ENCODE data around the gene BICDL1.

Gene BICDL1

DNA sequence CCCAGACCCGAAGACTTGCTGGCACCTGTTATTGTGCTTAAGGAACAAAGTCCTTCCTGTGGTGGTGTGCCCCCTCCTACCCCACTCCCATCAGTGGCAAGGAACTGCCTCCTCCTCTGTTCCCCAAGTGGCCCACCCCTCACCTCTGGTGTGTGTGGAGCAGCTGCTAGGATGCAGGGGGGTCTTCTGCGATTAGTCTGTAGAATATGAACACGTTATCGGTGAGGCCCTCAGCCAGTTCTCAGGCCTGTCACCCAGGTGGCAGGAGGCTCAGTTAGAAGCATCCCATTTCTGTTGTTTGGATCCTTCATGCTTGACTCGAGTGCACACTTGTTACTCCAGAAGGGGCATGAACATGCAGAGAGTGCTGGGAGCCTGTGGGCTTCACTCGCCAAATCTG is 88.2 kb downstream of the BICDL1 start:
- no peak for DNase-seq

DNA sequence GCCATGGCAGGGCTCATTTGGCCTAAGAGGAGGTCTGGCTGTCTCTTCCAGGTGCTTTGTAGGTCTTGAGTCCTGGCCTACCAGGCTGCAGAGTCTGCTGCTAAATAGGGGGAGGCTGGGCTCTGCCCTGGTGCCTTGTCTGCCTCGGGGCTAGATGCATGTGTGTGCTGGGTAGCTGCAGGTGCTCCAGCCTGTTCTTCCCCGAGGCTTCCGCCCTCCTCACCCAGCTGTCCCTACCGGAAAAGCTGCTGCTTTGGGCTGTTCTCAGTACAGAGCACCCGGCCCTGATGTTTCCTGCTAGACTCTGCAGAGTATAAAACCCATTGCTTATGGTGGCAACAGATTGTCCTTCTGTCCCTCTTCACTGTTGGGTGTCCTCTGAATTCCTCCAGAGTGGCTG is 89.8 kb downstream of the BICDL1 start:
- peak in 1 of 58 donors; percentile 12 for DNase-seq

DNA sequence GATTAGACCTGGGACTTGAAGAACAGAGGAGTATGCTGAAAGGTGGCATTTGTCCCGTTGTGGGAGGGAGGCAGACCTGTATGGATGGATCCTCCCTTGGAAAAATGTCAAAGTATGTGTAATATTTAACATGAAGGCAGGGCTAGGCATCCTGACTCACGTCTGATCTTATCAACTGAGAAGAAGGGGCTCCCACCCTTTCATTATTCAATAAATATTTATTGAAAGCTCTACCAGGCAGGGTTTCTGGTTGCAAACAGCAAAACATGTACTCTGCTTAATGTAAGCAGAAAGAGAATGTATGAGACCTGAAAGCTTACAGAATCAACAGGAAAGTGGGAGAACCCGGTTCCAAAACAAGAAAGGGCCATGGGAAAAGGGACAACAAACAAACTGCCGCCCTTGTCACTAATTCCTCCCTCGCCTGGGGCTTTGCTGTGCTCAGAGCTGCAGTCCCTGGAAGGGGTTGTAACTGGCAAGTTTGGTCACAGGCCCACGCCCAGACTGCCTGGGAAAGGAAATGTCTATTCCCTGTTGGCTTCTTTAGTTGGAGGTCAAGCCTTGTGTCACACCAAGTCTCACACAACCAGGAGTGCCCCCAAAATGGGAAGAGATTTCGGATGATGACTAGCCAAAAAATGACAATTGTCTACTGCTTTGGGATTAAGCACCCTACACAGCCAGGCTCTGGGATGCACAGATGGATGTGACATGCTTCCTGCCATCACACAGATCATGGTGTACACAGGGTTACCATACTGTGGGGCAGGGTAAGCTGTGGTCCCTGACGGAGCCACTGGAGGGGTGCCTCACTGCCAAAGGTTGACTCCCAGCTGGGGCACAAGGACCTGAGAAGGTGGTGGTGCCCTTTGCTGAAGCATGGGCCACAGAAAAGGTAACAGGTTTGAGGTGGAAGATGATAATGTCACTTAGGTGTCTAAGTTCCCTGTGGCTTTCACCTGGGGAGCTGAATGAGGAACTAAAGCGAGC is 90.7 kb downstream of the BICDL1 start:
- DNase-seq, result no peak

DNA sequence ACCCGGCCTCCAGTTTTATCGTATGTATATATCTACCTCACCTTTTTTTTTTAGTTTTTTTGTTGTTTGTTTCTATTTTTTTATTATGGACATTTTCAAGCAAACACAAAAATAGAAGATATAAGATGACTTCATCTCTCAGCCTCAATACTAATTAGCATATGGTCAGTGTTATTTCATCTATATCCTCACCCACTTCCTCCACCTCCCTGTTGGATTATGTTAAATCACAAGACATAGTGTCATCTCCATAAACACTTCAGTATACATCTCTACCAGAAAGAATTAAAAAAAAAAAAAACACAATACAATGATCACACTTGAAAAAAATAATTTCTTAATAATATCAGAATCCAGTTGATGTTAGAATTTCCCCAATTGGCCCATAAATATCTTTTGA is 92.6 kb downstream of the BICDL1 start:
- DNase-seq, result no peak

DNA sequence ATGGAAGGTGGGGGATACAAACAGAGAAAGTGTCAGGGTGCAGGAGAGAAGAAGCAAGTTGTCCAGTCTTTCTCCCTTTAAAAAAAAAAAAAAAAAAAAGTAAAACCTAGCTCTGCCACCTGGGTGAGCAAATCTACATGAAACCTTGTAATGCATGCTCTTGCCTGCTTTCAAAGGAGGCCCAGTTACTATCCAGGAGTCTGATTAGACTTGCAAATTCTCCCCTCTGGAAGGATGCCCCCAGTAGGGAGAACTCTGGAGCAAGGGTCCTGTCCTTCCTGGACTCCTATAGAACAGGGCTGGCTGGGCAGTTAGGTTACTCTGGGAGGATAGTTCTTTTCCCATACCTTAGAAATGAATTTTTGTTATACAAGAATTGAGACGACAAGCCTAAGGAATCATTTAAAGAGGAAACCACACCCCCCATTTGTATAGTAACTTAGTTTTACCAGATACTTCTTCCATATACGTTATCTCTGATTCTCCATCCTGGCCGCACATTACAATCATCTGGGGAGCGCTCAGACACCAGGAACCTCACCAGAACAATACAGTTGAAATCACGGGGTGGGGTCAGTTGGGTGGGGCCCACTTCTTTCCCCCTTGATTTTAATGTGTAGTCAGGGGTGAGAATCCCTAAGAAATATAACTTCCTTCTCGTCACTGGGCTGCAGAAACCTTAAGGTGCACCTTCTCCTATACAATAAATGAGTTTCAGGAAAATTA is 97.0 kb downstream of the BICDL1 start:
- no peak for DNase-seq

DNA sequence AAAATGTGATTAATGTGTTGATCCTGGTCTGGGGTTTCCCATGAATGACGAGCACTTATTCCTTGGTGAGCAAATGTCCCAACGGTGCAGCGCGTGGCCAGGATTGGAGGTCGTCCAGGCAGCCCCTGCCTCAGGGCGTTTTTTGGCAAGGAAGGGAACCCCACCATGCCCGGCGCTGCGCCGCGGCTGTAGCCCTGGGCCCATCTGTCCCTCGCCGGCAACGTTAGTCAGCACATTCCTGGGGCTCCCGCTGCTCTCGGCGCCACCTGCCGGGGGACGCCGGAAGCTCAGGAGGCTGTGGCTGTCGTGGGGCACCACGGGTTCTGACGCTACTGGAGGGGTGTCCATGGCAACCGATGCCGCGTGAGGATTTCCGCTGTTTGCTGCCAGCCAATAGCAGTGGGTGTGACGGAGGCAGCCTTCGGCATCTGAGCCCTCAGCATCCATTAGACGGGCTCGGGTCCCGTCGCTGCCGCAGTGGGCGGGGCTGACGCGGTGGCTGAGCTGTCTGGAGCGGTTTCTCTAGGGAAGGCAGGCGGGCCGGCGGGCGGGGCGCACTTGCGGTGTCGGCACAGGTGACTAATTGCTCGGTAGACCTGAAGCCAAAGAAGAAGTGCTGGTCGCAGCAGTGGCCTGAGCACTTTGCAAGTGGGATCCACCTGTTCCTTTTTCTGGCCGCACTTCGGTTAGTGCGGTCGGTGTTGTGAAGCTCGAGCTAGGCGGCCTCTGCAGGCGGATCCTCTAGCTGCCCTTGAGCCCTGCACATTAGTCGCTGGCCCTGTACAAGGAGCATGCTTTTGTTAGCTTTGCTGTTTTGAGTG is 98.0 kb downstream of the BICDL1 start:
- DNase-seq, result peak; percentile 94 to 100 (median 99)

DNA sequence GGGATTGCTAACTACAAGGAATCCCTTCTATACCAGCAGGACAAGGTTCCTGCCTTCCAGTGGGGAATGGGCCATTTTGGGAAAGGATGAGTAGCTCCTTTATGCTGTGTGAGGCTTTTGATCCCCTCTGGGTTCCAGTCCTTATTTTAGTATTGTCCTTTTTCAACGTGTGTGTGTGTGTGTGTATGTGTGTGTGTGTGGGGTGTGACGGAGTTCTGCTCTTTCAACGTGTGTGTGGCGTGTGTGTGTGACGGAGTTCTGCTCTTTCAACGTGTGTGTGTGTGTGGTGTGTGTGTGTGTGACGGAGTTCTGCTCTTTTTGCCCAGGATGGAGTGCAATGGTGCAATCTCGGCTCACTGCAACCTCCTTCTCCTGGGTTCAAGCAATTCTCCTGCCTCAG is 100.1 kb downstream of the BICDL1 start:
- DNase-seq, result no peak

DNA sequence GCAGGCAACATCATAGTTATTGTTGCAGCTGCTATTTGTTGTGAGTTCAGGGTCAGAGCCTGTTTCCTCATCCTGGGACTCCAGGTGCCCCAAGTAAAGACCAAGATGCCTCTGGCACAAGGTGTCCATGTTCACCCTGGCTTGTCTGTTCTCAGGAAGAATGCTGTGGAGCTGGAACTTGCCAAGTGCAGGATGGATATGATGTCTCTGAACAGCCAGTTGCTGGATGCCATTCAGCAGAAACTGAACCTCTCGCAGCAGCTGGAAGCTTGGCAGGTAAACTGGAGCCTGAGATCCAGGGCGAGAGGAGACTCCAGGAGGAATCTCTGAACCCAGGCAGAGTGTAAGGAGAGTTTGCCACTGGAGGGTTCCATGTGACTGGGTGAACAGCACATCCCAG is 100.8 kb downstream of the BICDL1 start:
- no peak for DNase-seq

DNA sequence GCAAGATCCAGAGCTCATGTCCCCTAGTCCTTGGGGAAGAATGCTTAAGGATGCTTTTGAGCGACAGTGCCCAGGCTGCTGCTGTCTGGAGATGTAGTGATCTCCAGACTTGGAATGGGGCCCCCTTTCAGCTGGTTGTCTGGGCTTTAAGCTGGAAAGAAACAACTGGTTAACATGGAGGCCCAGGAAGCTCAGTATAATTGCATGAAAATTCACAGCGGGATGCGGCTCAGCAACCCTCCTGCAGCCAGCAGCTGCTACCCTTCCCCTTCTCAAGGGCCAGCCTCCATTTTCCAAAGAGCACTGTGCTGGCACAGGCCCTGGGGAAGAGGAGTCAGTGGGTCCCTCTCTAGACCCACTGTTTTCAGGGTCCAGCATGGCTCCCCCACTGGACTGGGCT is 101.2 kb downstream of the BICDL1 start:
- DNase-seq, result no peak

DNA sequence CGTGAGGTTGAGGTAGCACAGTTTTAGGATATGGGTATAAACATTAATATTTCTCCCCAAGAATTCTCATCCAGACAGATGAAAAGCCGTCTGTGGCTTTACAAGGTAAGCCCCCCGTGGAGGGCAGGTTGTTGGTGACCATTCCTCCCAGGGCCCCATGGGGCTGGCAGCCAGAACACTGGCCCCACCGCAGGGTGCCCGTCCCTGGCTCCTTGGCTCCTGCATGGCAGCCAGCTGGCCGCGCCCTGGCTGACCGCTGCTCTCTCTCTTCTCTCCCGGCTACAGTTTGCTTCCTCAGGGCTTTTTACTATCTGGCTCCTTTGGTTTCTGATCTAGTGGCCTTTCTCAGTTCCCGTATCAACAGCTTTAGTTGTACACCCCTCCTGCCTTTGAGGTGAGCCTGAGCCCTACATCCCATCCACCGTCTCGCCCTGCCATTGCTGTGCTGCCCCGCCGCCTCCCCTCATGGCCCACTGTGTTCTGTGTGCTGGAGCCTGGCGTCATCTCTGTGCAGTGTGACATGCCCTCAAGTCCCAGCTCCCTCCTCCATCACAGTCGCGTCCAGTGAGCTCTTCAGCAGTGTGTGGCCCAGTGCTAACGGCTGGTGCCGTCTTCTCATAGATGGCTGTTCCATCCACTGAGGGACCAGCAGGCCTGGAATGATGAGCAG is 101.7 kb downstream of the BICDL1 start:
- no peak for DNase-seq

DNA sequence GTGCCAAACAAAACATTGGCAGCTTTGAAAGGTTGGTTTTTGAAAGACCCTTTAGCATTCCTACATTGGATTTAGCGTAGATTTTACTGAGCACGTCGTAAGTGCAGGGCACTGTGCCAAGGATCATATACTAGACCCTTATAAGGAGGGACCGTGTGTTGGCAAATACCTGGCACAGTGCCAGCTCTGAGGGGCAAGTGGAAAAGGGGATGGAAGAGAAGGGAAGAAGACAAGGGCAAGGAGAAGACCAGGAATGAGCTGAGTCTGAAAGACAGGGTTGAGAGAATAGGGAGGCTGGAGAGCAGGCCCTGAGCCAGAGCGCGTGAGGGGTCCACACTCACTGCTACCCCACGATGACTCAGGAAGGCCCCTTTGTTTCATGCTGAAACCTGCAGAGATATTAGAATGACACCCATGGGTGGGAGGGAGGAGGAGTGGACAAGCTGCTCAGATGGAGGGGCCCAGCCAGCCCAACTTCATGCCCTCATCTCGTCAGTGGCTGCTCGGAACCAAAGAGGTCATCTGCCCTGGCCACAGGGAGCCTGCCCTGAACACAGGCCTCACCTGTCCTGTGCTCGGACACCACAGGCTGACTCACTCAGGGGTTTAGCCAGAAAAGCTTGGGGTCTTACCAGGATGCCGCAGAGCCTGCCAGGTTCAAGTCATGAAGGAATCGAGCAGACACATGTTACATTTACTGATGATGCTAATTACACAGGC is 102.5 kb downstream of the BICDL1 start:
- peak in 2 of 58 donors; percentile 38 to 56 for DNase-seq

DNA sequence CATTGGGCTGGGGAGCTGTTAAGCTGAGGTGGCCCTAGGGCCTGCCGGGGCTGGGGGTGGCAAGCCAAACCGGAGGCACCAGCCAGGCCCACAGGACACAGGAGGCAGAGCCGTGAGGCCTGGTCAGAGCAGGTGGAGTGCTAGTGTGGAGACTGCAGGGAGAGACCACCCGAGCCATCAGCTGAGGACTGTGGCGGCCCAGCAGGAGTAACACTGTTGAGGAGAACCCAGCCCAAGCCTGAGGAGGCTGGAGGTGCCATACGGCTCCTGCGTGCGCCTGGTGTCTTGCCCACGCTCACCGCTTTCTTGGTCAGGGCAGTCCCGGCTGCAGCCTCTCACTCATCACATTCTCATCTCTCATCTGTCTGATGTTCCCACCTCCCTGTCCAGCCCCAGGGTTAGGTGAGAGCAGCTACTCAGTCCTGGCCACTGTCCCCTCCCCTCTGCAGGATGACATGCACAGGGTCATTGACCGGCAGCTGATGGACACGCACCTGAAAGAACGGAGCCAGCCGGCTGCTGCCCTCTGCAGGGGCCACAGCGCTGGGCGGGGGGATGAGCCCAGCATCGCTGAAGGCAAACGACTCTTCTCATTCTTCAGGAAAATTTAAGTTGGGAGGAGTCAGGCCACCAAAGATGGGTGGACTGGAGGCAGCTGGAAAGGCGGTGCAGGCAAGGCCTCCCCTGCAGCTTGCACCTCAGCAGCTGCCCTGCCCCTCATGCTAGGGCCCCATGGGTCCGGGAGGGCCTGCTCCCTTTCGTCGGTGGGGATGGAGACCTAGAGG is 103.7 kb downstream of the BICDL1 start:
- DNase-seq, result peak in 1 of 58 donors; percentile 20

DNA sequence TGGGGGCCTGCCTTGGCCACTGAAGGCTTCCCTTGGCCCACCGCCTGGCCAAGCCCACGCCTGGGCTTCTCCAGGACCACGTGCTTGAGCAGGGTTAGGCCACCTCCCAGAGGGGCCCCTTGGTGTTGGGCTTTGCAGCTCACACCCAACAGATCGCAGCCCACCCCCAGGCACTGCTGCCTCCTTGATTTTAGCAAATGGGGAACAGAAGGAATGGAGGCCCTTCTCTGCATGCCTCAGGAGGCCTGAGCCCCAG is 104.2 kb downstream of the BICDL1 start:
- DNase-seq, result no peak

DNA sequence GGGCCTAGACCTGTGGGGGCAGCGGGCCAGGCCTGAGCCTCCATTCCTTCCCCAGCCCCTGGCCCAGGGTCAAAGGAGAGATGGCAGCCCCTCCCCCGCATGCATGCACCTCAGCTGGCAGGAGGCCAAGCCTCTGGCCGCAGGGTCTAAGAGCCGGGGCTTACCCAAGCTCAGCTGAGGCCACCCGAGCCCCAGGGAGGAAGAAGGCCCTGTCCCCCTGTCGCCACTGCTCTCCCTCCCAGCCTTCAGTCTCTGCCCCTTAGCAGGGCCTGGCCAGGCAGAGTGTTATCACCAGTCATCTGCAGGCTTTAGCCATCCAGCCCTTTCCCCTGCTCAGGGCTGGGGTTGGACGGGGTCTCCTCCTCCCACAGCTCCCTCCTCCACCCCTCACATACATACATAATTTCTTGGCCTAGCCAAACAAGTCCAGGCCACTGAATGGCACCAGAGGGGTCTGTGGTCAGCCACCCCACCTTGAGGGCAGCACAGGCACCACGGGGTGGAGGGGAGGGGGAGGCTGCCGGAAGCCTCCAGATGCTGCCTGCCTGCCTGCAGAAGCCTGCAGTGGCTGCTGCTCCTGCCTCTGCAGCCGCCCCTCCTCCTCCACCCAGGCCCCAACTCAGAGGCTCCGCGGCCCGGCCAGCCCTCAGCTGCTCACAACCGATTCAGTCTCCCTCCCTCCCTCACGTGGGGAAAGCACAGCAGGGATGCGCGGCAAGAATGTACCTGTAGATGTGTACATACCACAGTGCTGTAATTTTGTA is 104.7 kb downstream of the BICDL1 start:
- peak in 18 of 58 donors; percentile 5 to 48 (median 26) for DNase-seq

DNA sequence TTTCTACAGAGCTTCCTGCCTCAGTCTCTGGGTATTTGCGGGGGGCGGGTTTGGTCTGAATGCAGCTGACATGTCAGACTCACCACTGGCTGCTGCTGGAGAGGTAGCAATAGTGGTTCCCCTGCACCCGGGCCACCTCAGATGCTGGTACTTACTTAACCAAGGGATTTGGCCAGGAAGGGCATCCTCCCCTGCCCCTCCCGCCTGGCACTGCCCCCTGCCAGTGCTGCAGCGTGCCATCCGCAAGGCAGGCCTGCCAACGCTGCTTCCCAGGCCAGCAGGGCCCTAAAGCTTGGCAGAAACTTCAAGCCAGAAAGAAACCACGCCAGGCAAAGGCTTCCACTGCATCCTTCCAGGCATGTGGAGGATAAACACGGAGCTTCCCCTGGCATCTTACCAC is 105.4 kb downstream of the BICDL1 start:
- peak in 37 of 58 donors; percentile 11 to 69 (median 35) for DNase-seq

DNA sequence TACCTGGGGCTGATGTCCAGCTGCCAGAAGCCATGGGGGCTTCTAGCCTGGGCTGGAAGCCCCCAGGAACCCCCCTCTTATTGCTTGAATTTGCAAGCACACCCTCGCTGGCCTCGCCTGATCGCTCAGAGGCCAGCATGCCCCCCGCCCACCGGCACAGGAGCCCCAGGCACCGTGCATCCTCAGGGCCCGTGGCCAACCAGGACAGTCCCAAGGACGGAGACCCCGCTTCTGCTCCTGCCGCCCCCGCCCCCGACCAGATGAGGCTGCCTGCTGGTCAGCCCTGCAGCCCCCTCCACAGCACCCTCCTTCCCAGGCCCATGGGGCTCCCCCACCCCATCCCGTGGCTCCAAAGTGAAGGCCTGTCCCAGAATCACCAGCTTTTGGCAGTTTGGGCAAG is 106.3 kb downstream of the BICDL1 start:
- no peak for DNase-seq

DNA sequence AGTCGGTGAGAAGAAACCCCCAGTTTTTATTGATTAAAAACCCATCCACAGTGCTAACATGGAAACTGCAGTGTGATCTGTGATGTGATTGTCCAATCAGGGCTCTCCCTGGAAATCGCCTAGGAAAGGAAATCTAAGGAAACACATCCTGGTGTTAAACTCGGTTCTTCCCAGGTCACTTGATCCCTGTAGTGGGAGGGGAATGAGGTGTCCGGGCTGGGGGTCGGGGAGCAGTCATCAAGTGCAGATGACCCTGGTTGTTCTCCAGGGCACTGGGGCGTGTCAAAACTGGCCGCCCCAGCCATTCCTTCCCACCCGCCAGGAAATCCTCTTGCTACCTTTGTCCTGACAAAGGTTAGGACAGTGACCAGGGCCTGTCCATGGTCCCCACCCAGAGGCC is 106.7 kb downstream of the BICDL1 start:
- no peak for DNase-seq

DNA sequence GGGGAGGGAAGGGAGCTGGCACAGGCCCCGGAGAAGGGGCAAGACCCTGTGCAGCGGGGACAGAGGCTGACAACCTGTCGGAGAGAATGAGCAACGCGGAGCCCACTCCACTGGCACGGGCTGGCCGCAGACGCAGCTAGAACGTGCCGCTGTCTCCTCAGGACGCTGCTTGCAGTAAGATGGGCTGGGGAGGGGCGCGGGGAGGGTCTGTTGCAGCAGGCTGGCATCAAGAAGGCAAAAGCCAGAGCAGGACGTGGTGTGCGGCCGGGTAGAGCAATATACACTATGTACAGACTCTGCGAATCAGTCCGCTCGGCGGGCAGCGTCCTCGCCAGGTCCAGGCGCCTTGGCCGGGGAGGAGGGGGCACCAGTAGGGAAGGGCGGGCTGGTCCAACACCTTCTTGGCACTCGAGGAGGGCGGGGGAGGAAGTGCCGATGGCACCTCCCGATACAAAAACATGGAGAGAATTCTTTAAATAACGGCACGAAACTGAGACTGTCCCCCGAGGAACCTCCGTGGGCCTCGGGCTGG is 107.7 kb downstream of the BICDL1 start:
- no peak for DNase-seq

Data from anterior cingulate cortex (tissue), 58 donors.